DOHH2 (cell line): ENCODE results near the gene PLCD1.

Experiments
- H3F3A ChIP-seq: fragments of 200-600 bp; sonication (generic), shearing (Covaris generic); 2 replicates; pipeline ENCODE4 v1.6.0; 2016; ENCODE audit warnings: antibody characterized with exemption, mild to moderate bottlenecking; ENCODE audit not compliant: control insufficient read depth, insufficient read depth
- H3K27ac ChIP-seq: fragments of 200-600 bp; sonication (generic); 2 replicates; pipeline ENCODE4 v1.5.1; 2014; ENCODE audit warnings: low read depth, mild to moderate bottlenecking, low read length, moderate library complexity
- H3K27me3 ChIP-seq: fragments of 200-600 bp; sonication (generic); 2 replicates; pipeline ENCODE4 v1.6.1; 2014; ENCODE audit warnings: mild to moderate bottlenecking, low read length, mixed read lengths; ENCODE audit not compliant: control insufficient read depth
- H3K36me3 ChIP-seq: fragments of 200-600 bp; sonication (generic); 2 replicates; pipeline ENCODE4 v1.6.1; 2014; ENCODE audit warnings: mild to moderate bottlenecking, low read length, moderate library complexity, mixed read lengths; ENCODE audit not compliant: control insufficient read depth
- H3K4me1 ChIP-seq: fragments of 200-600 bp; sonication (generic); 2 replicates; pipeline ENCODE4 v1.6.1; 2014; ENCODE audit warnings: mild to moderate bottlenecking, low read length, mixed read lengths; ENCODE audit not compliant: control insufficient read depth
- H3K4me2 ChIP-seq: fragments of 200-600 bp; sonication (generic); 2 replicates; pipeline ENCODE4 v1.6.0; 2014; ENCODE audit warnings: mild to moderate bottlenecking, low read length, moderate library complexity
- H3K4me3 ChIP-seq: fragments of 200-600 bp; sonication (generic); 2 replicates; pipeline ENCODE4 v1.5.1; 2014; ENCODE audit warnings: mild to moderate bottlenecking, low read length, mixed read lengths
- H3K79me2 ChIP-seq: fragments of 200-600 bp; sonication (generic); 2 replicates; pipeline ENCODE4 v1.6.1; 2014; ENCODE audit warnings: mild to moderate bottlenecking, low read length, mixed read lengths; ENCODE audit not compliant: control insufficient read depth
- H3K9me2 ChIP-seq: fragments of 200-600 bp; sonication (generic); replicated peaks from 2 replicates; pipeline ENCODE4 v1.6.1; 2014; ENCODE audit warnings: mild to moderate bottlenecking, low read length, mixed read lengths; ENCODE audit not compliant: control insufficient read depth
- H3K9me3 ChIP-seq: fragments of 200-600 bp; sonication (generic); 2 replicates; pipeline ENCODE4 v1.6.1; 2014; ENCODE audit warnings: antibody characterized with exemption, low read length, mixed read lengths; ENCODE audit not compliant: control insufficient read depth, insufficient read depth
- H4K20me1 ChIP-seq: fragments of 200-600 bp; sonication (generic); 2 replicates; pipeline ENCODE4 v1.6.0; 2014; ENCODE audit warnings: low read depth, mild to moderate bottlenecking, antibody characterized with exemption, low read length, moderate library complexity; ENCODE audit not compliant: control insufficient read depth, insufficient read depth
- CTCF ChIP-seq: fragments of 200-600 bp; sonication (generic); IDR thresholded peaks from one replicate; pipeline ENCODE4 v1.5.1; 2014; ENCODE audit warnings: antibody characterized with exemption, mild to moderate bottlenecking, low read depth, low read length; ENCODE audit not compliant: poor library complexity, severe bottlenecking
- EZH2phosphoT487 ChIP-seq: fragments of 200-600 bp; sonication (generic); IDR thresholded peaks from 2 replicates; pipeline ENCODE4 v1.6.1; 2017; ENCODE audit warnings: borderline replicate concordance, mild to moderate bottlenecking, antibody characterized with exemption, low read length, moderate library complexity, mixed read lengths

Gene PLCD1

GRCh38 chr3:38046027-38046426, 16.6 kb upstream of the PLCD1 start:
- H3F3A ChIP-seq: no peaks in the 10 kb centered on the region
- H3K79me2 ChIP-seq: no peaks in the 10 kb centered on the region
- TF ChIP-seq CTCF: no peak
- no peak for TF ChIP-seq EZH2phosphoT487
- no peaks in the 10 kb centered on the region for H3K9me2 ChIP-seq
- no peaks in the 10 kb centered on the region for H3K4me1 ChIP-seq
- no peak overlapping the region for H3K27ac ChIP-seq
- no peak overlapping the region for H3K4me2 ChIP-seq
- H4K20me1 ChIP-seq: no peaks in the 10 kb centered on the region
- peaks cover 5% of the 10 kb centered on the region; the same call in 1 of the 2 replicates for H3K27me3 ChIP-seq
- H3K36me3 ChIP-seq: no peaks in the 10 kb centered on the region
- H3K9me3 ChIP-seq: no peaks in the 10 kb centered on the region
- H3K4me3 ChIP-seq: no peak overlapping the region

GRCh38 chr3:38043486-38043885, 14.0 kb upstream of the PLCD1 start:
- Histone ChIP-seq H3K27me3 (peaks cover 25% of the 10 kb centered on the region), H3K9me2 (no peaks in the 10 kb centered on the region), H3K4me3 (no peak overlapping the region), H3K79me2 (no peaks in the 10 kb centered on the region), H3K4me2 (no peak overlapping the region), H3K36me3 (no peaks in the 10 kb centered on the region), H3K27ac (no peak overlapping the region), H3K4me1 (peaks cover 18% of the 10 kb centered on the region), H3K9me3 (no peaks in the 10 kb centered on the region), H3F3A (no peaks in the 10 kb centered on the region), H4K20me1 (no peaks in the 10 kb centered on the region)
- TF ChIP-seq EZH2phosphoT487: no peak
- TF ChIP-seq CTCF: no peak

GRCh38 chr3:38040401-38040800, 11.0 kb upstream of the PLCD1 start:
- H3K27me3 ChIP-seq: peaks cover 22% of the 10 kb centered on the region
- no peaks in the 10 kb centered on the region for H3K36me3 ChIP-seq
- no peaks in the 10 kb centered on the region for H3K79me2 ChIP-seq
- no peaks in the 10 kb centered on the region for H4K20me1 ChIP-seq
- TF ChIP-seq EZH2phosphoT487: no peak
- TF ChIP-seq CTCF: no peak
- no peak overlapping the region for H3K27ac ChIP-seq
- H3K9me3 ChIP-seq: no peaks in the 10 kb centered on the region
- H3K4me1 ChIP-seq: peaks cover 18% of the 10 kb centered on the region
- H3K4me3 ChIP-seq: no peak overlapping the region
- H3K4me2 ChIP-seq: no peak overlapping the region
- no peaks in the 10 kb centered on the region for H3K9me2 ChIP-seq
- no peaks in the 10 kb centered on the region for H3F3A ChIP-seq

- no peaks in the 10 kb centered on the region for H4K20me1 ChIP-seq
- no peak overlapping the region for H3K27ac ChIP-seq
- H3K36me3 ChIP-seq: no peaks in the 10 kb centered on the region
- peaks cover 22% of the 10 kb centered on the region for H3K27me3 ChIP-seq
- peaks cover 18% of the 10 kb centered on the region for H3K4me1 ChIP-seq
- no peaks in the 10 kb centered on the region for H3K79me2 ChIP-seq
- H3K4me3 ChIP-seq: peak overlapping the region; percentile 50
- TF ChIP-seq CTCF (no peak), EZH2phosphoT487 (no peak)
- no peaks in the 10 kb centered on the region for H3K9me2 ChIP-seq
- no peaks in the 10 kb centered on the region for H3F3A ChIP-seq
- H3K9me3 ChIP-seq: no peaks in the 10 kb centered on the region
- H3K4me2 ChIP-seq: peak overlapping the region; percentile 72
Observed at GRCh38 chr3:38039899-38040261, 10.4 kb upstream of the PLCD1 start.
